GM10266 (cell line): ENCODE measurements around the gene SPDYE17.
"Not testable (repeated sequence)": the region's sequence is repeated elsewhere in the genome, so short reads cannot be mapped to it uniquely, and the experiment has no call there.

Experiments
- DNase-seq: peaks from one replicate; pipeline ENCODE4 v3.0.0; 2012; ENCODE audit errors: extremely low spot score
- TF ChIP-seq, protein P1 (sequence below): IDR thresholded peaks from 2 replicates; pipeline ENCODE4 v1.5.1; 2012; ENCODE audit warnings: mild to moderate bottlenecking, low read depth; ENCODE audit not compliant: control insufficient read depth, insufficient read depth; ENCODE audit errors: missing control alignments

The SPDYE17 gene

DNA sequence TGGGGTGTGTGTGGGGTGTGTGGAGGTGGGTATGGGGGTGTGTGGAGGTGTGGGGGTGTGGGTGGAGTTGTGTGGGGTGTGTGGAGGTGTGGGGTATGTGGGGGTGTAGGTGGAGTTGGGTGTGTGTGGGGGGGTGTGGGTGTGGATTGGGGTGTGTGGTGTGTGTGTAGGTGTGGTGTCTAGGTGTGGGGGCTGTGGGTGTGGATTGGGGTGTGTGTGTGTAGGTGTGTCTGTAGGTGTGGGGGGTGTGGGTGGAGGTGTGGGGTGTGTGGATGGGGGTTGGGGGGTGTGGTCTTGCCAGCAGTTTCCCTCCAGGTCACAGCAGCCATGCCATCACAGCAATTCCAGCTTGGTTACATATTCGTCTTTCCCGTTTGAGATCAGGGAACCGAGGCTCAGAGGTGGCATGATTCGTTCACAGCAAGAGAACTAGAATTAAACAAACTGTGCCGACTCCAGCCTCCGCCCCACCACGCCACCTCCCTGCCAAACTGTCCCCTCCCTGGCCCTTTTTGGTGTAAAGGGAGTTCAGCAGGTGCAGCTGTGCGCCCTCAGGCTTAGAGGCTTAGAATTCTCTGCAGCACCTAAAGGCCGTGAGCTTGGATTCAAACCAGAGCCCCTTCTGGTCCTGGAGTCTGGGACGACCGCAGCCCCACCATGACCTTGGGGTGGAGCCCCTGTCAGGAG, 33.3 kb downstream of the SPDYE17 start:
- DNase-seq: peak; percentile 45

DNA sequence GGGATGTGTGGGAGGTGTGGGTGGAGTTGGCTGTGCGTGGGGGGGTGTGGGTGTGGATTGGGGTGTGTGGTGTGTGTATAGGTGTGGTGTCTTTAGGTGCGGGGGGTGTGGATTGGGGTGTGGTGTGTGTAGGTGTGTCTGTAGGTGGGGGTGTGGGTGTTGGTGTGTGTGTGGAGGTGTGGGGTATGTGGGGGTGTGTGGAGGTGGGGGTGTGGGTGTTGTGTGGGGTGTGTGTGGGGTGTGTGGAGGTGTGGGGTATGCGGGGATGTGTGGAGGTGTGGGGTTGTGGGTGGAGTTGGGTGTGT, 33.9 kb downstream of the SPDYE17 start:
- DNase-seq: peak; percentile 7
- TF ChIP-seq, protein P1, sequence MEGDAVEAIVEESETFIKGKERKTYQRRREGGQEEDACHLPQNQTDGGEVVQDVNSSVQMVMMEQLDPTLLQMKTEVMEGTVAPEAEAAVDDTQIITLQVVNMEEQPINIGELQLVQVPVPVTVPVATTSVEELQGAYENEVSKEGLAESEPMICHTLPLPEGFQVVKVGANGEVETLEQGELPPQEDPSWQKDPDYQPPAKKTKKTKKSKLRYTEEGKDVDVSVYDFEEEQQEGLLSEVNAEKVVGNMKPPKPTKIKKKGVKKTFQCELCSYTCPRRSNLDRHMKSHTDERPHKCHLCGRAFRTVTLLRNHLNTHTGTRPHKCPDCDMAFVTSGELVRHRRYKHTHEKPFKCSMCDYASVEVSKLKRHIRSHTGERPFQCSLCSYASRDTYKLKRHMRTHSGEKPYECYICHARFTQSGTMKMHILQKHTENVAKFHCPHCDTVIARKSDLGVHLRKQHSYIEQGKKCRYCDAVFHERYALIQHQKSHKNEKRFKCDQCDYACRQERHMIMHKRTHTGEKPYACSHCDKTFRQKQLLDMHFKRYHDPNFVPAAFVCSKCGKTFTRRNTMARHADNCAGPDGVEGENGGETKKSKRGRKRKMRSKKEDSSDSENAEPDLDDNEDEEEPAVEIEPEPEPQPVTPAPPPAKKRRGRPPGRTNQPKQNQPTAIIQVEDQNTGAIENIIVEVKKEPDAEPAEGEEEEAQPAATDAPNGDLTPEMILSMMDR: no peak

DNA sequence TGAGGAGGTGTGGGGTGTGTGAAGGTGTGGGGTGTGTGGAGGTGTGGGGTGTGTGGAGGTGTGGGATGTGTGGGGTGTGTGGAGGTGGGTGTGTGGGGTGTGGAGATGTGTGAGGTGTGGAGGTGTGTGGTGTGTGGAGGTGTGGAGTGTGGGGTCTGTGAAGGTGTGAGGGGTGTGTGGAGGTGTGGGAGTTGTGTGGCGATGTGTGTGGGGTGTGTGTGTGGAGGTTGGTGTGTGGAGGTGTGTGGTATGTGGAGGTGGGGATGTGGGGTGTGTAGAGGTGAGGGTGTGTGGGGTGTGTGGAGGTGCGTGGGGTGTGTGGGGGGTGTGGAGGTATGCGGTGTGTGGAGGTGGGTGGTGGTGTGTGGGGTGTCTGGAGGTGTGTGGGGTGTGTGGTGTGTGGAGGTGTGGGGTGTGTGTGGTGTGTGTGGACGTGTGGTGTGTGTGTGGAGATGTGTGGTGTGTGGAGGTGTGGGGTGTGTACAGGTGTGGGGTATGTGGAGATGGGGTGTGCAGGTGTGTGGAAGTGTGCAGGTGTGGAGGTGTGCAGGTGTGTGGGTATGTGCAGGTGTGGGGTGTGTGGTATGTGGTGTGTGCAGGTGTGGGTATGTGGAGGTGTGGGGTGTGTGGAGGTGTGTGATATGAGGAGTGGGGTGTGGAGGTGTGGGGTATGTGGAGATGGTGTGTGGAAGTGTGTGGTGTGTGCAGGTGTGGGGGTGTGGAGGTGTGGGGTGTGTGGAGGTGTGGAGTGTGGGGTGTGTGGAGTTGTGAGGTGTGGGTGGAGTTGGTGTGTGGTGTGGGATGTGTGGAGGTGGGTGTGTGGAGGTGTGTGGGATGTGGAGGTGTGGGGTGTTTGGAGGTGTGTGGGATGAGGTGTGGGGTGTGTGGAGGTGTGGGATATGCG, 34.5 kb downstream of the SPDYE17 start:
- DNase-seq: peak; percentile 38
- TF ChIP-seq, protein P1: no peak

DNA sequence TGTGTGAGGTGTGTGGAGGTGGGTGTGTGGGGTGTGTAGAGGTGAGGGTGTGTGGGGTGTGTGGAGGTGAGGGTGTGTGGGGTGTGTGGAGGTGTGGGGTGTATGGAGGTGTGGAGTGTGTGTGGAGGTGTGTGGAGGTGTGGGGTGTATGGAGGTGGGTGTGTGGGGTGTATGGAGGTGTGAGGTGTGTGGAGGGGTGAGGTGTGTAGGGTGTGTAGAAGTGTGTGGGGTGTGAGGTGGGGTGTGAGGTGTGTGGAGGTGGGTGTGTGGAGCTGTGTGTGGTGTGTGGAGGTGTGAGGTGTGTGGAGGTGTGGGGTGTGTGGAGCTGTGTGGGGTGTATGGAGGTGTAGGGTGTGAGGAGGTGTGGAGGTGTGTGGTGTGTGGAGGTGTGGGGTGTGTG, 35.2 kb downstream of the SPDYE17 start:
- not testable (repeated sequence) for DNase-seq

DNA sequence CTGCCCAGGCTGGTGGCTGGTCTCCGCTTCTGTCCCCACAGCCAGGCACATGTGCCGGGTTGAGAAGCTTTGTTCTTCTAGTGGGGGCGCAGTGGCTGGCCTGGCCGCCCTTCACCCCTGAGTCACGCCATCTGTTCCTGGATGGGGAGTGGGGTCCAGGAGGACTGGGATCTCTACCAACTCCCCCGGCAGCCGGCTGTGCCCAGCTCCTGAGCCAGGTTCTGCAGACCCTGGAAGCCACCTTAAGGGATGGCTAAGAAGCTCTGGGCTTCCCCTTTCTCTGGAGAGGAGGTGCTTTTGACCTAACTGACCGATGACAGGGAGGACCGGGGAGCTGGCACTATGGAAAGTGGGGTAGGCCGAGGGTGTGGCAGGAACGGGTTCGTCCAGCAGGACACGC, 37.9 kb downstream of the SPDYE17 start:
- DNase-seq: not testable (repeated sequence)

DNA sequence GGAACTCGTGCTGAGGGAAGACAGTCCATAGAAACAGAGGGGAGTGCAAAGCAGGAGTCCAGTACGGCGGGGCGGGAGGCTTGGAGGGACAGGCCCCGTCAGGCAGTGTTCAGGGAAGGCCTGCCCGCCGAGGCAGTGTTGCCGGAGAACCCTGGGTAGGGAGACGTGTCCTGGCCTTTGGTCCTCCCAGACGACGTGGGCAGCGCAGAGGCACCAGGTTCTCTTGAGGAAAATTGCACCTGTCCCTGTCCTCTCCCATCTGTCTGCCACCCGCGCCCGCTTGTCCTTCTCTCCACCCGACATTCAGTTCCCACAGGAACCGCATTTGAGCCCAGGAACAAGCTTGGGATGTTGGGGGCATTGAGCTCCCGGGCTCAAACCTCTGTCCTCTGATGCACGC, 38.3 kb downstream of the SPDYE17 start:
- DNase-seq: not testable (repeated sequence)

DNA sequence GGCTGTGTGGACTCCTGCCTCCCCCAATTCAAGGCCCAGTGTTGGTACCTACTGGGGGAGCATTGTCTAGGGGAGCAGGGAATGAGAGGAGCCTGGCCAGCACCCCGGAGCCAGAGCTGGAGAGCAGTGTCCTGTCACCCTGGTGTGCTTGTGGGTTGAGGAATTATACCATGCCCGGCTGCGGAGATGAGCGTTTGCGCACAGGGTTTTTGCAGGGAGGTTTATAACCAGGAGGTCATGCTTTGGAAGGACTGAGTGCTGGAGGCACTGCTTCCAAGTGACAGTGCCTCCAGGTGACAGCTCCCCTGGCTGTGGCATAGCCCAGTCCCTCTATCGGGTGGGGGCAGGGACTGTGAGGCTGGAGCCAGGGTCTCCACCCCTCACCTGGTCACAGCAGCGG, 39.3 kb downstream of the SPDYE17 start:
- not testable (repeated sequence) for DNase-seq

DNA sequence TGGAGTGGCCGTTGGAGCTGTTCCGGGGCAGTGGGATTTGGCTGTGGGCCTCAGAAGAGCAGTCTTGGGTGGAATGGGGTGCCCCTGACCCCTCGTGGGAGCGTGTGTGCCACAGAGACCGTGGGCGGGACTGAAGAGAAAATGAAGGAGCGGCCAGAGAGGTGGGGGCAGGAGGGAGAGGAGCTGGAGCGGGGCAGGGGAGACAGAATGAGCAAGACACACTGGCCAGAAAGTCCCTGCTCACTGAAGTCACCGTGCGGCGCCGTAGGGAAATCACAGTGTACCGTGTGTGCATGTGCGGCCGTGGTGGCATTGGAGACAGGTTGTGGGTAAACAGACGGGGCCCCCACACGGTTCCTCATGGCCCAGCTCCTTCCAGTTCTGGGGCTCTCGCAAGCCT, 40.0 kb downstream of the SPDYE17 start:
- not testable (repeated sequence) for DNase-seq

DNA sequence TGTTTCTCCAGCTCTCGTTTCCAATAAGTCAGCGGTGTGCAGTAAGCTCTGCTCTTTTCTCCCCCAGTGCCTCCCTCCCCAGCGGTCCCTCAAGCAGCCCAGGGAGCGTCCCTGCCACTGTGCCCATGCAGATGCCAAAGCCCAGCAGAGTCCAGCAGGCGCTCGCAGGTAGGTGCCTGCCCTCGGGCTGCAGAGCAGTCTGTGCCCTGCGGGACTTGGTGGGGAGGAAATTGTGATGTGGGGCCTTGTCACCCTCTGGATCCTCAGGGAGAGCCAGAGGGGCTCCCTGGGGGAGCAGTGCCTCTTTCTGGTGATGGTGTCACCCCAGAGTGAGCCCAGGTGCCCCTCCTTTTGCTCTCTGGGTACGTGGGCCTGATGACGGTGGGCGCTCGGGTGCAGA, 42.0 kb downstream of the SPDYE17 start:
- not testable (repeated sequence) for DNase-seq

DNA sequence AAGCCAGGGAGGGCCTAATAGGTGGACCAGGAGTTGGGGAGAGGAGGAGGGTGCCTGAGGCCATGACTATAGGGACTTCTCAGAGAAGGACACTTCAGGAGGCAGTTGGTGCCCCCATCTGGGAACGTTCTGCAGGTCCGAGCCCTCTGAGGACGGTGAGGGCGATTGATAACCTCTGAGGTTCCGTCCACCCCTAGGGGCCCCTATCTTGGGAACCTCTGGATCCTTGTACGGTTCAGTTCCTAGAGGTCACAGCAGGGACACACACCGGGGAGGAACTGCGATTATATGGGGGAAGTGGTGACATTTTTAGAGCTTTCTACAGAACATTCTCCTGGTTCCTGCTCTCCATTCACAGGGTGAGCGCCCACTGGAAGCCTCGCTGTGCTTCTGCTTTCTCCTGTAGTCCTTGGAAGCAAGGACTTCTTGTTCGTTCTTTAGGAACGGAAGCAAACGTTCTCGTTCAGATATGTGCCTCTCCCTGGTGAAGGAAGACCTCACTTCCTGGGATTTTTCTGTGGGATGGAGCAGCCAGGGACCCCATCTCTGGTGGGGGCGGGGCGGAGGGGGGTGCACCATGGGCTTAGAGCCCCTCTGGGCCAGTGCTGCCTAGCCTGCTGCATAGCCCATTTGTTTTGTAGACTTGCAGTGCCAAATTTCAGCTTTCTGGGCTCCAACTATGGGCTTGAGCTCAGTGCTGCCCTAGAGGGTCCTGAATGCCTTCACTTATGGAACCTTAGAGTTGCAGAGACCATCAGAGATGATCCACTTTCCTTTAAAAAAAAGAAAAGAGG, 46.0 kb downstream of the SPDYE17 start:
- DNase-seq: not testable (repeated sequence)

DNA sequence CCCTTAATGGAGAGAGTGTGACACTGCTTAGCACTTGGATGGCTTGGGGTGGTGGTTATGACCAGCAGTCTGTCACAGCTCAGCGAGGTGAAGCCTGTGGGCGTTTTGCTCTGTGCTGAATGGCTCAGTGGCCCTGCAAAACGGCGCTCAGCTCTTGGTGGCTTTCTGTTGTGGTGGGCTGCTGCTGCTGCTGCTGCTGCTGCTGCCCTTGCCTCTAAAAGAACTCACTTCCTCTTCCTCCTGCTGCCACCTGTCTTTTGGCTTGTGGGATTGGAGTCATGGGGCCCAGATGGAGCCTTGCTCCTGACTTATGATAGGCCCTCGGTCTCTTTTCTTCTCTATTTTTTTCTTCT, 47.4 kb downstream of the SPDYE17 start:
- not testable (repeated sequence) for DNase-seq

DNA sequence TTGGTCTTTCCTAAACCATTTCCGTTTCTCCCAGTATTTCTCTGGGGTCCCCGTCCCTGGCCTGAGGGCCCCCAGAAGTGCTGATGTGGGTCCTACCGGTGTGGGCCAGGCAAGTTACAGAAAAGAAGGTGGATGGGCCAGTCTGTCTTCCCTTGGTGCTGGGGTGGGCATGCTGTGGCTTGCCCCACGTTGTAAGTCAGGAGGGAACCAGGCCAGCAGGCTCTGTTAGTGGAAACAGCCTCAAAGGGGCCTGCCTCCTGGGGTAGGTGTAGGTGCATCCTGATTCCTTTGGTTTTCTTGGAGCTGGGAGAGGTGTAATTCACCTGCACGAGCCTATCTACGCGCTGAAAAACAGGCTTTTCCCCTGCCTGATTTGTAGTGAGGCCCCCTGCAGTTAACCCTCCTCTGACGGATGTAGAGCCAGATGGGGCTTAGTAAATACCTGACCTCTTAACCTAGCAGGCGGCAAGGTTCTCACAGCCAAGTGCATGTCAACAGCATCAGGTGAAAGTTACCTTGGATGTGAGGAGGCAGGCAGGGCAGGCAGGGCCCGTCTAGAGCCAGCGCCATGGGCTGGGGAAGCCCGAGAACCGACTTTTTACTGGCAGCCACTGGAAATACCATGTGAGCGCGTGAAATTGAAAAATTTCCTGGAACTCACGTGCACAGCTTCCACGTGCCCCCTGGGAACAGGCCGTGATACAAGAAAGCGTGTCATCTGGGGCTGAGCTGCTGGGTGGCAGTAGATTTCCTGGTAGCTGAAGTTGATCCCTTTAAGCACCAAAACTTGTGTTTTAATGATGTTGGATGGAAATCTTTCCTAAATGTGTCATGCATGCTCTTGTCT, 48.0 kb downstream of the SPDYE17 start:
- DNase-seq: not testable (repeated sequence)

DNA sequence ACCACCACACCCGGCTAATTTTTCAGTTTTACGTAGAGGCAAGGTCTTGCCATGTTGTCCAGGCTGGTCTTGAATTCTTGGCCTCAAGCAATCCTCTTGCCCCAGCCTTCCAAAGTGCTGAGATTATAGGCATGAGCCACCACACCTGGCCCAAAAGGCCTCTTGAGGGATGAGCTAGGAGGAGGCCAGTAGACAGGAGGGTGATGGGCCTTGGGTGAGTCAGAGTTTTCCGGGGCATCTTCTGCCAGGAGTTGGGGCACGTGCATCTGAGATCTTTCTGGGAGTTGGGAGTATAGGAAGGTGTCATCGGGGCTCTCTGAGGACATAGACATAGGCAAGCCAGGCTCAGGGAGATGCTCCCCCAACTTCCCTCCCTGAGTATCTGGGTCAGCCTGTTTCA, 48.8 kb downstream of the SPDYE17 start:
- DNase-seq: not testable (repeated sequence)

DNA sequence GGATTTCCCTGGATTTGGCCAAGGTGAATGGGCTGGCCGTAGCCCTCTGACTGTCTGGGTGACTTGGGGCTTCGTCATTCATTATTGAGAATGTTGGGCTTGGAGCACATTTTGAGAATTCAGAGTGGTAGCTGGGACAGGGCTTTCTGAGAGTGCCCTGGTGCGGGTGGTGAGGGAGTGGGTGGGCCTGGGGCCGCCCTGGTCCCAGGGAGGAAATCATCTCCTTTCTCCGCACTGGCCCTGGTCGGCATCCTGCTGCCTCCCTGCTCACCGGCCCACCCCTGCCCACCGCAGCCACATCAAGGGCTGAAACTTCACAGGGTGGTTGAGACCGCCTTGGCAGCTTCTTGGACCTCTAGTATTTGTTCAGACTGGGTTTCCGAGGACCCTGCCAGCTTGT, 49.7 kb downstream of the SPDYE17 start:
- DNase-seq: not testable (repeated sequence)

DNA sequence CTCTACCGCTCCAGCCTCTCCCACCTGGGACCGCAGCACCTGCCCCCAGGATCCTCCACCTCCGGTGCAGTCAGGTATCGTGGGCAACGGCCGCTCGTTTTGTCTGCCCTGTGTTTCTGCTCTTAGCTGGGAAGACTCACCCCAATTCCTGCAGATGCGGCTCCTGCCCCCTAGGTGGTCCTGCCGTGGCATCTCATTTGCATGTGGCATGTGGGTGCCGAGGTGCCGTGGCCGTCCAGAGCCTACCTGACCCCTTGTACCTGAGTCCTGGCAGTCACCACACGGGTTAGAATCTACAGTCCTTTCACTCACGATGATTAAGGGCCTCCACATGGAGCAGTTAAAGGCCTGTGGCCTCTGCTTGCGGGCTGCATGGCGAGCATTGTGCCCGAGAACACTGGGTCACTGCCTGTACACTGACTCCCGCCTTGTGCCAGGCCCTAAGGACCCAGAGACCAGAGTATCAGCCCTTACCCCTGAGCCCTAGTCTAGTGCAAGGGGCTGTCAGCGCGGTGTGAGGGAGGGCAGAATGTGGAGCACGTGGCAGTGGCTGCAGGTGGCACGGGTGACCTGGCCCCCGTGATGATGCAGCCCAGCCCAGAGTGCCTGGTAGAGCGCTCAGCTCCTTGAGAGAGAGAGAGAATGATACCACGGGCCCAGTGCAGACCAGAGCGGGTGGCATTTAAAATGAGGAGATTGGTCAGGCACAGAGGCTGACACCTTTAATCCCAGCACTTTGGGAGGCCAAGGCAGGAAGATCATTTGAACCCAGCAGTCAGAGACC, 50.8 kb downstream of the SPDYE17 start:
- DNase-seq: not testable (repeated sequence)

DNA sequence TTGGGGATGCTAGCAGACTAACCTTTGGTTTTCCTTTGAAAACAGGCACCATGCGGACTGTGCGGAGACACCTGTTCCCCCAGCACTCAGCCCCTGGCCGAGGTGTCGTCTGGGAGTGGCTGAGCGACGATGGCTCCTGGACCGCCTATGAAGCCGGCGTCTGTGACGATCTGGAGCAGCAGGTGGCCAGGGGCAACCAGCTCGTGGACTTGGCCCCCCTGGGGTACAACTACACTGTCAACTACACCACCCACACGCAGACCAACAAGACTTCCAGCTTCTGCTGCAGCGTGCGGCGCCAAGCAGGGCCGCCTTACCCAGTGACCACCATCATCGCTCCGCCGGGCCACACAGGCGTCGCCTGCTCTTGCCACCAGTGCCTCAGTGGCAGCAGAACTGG, 51.6 kb downstream of the SPDYE17 start:
- DNase-seq: not testable (repeated sequence)
